ENCODE measurements around the gene TAF9B.
"Not testable (repeated sequence)": the region's sequence is repeated elsewhere in the genome, so short reads cannot be mapped to it uniquely, and the experiment has no call there.

TAF9B gene

DNA sequence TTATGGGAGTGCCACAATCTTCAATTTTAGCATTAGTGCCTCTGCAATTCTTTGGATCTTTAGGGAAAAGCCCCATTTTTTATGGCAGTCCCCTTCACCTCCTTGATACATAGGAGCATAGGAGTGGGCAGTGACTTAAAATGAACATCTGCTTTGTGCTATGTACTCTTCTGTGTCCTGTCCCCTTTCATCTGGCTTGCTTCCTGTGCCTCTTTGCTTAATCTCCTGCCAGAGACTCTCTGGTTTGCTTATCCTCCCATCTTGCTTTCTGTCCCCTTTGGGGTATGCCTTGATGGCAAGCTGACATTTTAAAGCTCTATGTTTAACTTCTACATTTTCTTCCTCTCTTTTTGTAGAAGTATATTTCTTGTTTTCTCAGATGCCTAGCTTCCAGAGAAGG lies 23.1 kb downstream of the TAF9B start:
- DNase-seq (ENCODE audit: low spot score) = no peak

DNA sequence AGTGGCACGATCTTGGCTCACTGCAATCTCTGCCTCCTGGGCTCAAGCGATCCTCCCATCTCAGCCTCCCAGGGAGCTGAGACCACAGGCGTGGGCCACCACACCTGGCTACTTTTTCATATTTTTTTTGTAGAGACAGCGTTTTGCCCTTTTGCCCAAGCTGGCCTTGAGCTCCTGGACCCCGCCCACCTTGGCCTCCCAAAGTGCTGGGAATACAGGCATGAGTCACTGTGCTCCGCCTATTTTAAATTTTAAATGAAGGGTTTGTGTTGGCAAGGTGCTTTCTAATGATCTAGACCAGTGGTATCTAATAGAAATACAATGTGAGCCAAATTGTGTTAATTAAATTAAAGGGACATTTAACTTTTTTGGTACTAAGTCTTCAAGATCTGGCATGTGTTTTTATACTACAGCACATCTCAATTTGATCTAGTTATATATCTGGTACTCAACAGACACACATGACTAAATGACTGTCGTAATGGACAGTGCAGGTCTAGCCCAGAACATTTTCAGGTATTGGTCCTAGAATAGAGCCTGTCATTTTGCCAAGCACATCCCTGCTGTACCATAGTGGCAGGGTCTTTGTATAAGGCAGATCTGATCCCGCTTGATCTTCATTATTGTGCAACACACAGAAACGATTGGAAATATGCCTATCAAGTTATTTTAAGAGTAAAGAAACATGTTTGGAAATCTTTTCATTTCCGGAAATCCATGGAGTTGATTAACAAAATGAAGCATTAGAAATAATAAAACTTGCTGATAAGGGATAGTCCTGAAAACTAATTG lies 28.1 kb downstream of the TAF9B start:
- no peak for DNase-seq (ENCODE audit: low spot score)

DNA sequence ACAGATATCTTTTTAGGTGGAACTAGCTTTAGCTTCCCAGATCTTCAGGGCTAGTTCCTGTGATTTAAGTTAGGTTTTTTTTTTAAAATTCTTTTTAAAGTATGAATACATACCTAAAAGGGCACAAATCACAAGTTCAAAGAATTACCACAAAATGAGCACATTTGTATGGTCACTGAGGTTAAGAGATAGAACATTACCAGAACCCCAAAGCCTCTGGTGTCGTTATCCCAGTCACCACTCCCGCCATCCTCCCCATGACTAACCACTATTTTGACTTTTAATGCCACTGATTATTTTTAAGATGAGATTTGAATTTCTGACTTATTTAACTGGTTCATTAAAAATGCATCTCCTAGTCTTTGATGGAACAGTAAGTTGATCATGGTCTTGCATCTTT lies 30.0 kb downstream of the TAF9B start:
- no peak for DNase-seq (ENCODE audit: low spot score)

GRCh38 chrX:78106651-78106986 lies 32.8 kb downstream of the TAF9B start:
- DNase-seq (ENCODE audit: low spot score) = no peak

GRCh38 chrX:78105944-78106650 lies 33.4 kb downstream of the TAF9B start:
- peak; percentile 11 for DNase-seq (ENCODE audit: low spot score)

DNA sequence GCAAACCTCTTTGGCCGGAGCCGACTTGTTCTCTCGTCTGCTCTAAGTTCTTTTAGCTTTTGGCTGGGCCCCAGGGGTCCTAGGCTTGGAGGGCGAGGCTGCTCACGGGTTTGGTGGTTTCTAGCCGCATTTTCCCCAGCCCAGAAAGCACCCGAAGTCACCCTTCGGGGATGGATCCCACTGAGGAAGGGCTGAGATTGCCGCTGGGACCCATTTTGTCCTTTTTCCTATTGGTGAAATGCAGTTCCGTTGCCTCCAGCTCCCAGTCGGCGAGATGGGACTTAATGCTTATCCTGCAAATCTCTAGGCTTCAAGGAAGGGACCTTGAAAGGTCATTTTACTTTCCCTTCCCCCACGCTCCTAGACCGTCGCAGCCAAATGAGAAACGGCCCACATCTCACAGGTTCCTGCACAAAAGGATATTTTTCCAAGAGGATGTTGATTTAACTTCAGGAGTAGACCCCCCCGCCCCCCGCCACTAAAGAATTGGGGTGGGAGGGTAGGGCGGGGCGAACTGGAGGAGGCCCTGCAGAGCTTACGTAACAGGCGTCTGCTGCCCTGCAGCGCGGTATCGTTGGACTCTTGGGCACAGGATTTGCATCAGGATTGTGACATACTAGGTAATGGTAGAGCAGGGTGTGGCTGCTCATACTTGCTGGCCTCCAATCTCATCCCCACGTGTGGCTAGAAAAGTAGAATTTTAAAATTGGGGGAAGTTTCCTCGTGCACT lies 34.8 kb downstream of the TAF9B start:
- DNase-seq (ENCODE audit: low spot score) = peak; percentile 42

DNA sequence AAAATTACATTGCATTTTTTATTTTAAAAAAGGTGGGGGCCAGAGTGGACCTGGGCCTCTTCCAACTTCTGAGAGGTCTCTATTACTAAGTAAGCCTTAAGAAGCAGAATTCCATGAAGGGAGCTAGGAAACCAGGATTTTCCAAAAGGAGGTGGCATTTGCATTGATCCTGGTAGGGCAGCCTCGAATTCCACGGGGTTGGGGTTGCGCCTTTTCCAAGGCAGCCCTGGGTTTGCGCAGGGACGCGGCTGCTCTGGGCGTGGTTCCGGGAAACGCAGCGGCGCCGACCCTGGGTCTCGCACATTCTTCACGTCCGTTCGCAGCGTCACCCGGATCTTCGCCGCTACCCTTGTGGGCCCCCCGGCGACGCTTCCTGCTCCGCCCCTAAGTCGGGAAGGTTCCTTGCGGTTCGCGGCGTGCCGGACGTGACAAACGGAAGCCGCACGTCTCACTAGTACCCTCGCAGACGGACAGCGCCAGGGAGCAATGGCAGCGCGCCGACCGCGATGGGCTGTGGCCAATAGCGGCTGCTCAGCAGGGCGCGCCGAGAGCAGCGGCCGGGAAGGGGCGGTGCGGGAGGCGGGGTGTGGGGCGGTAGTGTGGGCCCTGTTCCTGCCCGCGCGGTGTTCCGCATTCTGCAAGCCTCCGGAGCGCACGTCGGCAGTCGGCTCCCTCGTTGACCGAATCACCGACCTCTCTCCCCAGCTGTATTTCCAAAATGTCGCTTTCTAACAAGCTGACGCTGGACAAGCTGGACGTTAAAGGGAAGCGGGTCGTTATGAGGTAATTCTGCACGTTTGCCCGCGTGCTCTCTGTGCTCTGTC lies 35.6 kb downstream of the TAF9B start, which contains the start of gene PGK1:
Gene PGK1, plus strand, starts transcription at position 626 of the 824 bp plus-strand sequence. Its CDS starts 93 bp downstream, at position 719.
- peak; percentile 91 for DNase-seq (ENCODE audit: low spot score)

DNA sequence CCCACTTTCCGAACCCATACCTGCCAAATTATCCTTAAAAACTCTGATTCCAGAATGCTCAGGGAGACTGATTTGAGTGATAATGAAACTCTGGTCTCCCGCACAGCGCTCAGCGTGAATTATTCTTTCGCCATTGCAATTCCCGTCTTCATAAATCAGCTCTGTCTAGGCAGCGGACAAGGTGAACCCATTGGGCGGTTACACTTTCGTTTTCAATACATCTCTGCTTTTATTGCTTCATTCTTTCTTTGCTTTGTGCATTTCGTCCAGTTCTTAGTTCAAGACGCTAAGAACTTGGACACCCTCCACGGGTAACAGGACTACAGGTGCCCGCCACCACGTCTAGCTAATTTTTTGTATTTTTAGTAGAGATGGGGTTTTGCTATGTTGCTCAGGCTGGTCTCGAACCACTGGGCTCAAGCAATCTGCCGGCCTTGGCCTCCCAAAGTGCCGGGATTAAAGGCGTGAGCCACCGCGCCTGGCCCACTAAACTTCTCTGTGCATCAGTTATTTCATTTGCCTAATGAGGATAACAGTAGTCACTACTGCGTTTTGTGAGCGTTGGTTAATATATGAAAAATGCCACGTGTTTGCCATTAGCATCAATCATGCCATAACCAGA lies 36.3 kb downstream of the TAF9B start:
- DNase-seq (ENCODE audit: low spot score) = no peak

DNA sequence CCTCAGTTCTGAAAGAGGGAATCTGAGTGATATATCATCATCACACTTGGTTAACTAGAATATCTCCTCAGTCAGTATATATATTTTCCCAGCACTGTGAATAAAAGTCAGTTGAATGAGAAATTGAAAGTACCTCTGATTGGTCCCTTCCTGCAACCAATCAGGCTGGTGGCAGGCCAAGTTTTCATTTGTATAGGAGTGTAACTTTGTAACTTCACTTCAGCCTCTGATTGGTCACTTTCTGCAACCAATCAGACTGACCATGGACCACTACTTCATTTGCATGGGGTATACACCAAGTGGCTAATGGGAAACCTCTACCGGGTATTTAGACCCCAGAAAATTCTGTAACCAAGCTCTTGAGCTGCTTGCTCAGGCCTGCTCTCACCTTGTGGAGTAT lies 37.4 kb downstream of the TAF9B start:
- DNase-seq (ENCODE audit: low spot score) = no peak

GRCh38 chrX:78098108-78098507 lies 41.3 kb downstream of the TAF9B start:
- DNase-seq (ENCODE audit: low spot score) = no peak

DNA sequence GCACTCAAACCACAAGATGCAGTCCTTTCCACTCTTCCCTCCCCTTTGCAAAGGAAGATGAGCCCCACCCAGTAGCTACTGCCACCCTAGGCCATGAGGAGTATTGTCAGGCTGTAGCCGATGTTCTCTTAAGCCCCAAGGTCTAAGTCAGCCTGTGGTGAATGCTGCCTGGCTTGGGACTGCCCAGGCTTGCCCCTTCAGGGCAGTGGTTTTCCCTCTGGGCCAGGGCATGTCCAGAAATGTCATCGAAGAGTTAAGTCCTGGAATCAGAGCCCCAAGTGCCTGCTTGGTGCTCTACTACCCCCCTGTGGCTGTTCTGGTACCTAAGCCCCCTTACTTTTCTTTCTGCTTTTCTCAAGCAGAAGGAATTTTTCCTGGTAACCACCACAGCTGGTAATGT lies 47.2 kb downstream of the TAF9B start:
- peak; percentile 11 for DNase-seq (ENCODE audit: low spot score)

GRCh38 chrX:78081413-78081812 lies 58.0 kb downstream of the TAF9B start:
- not testable (repeated sequence) for DNase-seq (ENCODE audit: low spot score)
